Measurements from ENCODE around the gene CNTNAP2.
"Not testable (repeated sequence)": the region's sequence is repeated elsewhere in the genome, so short reads cannot be mapped to it uniquely, and the experiment has no call there.

CNTNAP2 gene

DNA sequence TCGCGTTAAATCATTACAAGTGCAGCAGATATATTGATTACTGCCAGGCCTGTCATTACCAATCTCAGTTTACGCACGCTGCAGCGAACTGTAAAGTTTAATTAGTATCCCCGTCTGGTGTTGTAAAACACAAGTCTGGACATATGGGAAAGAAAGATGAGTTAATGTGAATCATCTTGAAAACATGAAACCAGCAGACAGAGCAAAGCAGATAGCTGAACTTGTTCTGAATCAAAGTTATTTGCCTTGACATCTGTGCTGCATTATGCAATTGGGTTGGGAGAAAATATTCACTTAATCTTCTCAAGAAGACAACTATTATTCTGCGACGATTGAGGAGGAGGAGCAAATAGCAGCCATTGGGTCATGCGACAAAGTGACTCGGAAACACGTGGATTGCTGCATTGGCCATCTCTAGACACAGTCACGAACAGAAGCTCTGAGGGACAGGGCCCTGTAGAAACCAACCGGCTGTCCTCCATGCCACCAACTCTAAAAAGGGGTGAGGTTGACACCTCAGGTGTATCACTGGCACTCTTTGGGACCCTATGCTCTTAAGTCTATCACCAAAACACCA lies 2317.7 kb downstream of the CNTNAP2 start:
- DNase-seq (ENCODE audit: low read depth in 2 of 2): no peak

- no peak for DNase-seq (ENCODE audit: low read depth in 2 of 2)
Observed at GRCh38 chr7:148434887-148435286, 2318.3 kb downstream of the CNTNAP2 start.

DNA sequence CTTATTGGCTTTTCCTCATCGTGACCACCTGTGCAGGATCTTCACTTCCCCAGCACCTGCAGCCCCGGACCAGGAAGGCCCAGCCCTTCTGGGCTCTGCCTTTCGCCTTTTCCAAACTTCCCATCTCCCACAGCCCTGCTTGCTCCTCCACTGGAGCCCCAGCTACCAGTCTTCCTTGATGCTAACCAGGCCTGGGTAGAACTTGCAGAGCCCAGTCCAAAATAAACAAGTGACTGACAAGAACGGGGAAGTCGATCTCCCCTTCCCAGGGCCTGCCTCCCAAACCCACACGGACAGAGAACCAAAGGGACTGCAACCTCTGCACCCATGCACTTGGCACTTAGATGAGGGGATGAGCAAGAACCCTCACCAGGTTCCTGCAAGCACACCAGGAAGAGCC lies 2319.1 kb downstream of the CNTNAP2 start:
- no peak for DNase-seq (ENCODE audit: low read depth in 2 of 2)

DNA sequence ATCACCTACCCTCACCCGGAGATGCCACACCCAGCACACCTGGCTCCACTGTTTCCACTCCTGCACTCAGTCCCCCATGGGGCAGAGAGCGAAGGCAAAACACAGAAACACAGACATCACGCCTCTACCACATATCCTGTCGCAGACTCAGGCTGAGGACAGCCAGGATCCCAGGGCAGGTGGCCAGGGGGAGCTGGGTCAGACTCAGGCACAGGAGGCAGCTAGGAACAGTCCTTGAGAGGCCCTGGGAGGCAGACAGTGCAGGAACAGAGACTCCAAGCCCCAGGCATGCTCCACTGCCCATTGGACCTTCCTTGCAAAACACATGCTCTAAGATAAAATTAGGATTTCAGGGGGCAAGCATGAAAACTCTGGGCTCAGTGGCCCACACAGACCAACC lies 2319.5 kb downstream of the CNTNAP2 start:
- DNase-seq (ENCODE audit: low read depth in 2 of 2): no peak

GRCh38 chr7:148436571-148436970 lies 2320.0 kb downstream of the CNTNAP2 start:
- no peak for DNase-seq (ENCODE audit: low read depth in 2 of 2)

- no peak for DNase-seq (ENCODE audit: low read depth in 2 of 2)
Observed at GRCh38 chr7:148437043-148437442, 2320.4 kb downstream of the CNTNAP2 start.

DNA sequence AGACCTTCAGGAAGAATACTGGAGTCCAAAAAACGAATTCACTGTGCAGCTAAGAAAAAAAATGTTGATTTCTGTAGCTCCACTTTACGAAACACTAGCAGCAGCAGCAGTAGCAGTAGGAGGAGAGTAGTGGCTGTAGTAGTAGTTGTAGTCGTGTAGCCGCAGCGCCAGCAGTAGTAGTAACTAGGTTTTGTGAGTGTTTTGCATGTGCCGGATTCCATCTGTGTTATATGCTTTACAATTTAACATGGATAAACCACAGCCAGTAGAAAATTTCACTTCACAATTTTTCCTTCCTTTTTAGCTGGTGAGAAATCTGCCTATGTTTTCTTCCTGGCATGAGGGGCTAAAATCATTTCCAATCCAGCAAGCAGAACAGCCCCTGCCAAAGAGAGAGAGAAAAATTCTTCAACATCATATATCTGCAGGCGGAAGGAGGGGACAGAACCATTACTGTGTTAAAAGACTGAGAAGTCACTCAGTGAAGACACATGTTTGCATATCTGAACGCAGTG lies 2325.6 kb downstream of the CNTNAP2 start:
- no peak for DNase-seq (ENCODE audit: low read depth in 2 of 2)

DNA sequence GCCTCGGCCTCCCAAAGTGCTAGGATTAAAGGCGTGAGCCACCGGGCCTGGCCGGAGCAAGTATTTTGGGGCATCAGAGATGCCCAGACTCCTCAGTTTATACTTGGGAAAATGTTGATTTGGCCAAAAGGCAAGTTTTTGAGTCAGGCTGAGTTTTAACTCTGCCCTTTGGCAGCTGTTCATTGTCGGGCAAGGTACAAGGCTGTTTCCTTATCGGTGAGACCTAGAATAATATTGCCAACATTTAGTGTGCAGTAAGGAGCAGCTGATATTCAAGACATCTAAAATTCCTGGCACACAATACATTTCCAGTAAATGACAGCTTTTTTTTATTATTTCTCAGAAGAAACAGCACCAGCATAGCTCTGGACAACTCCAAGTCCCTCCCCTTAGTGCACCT lies 2326.3 kb downstream of the CNTNAP2 start:
- DNase-seq (ENCODE audit: low read depth in 2 of 2): no peak

DNA sequence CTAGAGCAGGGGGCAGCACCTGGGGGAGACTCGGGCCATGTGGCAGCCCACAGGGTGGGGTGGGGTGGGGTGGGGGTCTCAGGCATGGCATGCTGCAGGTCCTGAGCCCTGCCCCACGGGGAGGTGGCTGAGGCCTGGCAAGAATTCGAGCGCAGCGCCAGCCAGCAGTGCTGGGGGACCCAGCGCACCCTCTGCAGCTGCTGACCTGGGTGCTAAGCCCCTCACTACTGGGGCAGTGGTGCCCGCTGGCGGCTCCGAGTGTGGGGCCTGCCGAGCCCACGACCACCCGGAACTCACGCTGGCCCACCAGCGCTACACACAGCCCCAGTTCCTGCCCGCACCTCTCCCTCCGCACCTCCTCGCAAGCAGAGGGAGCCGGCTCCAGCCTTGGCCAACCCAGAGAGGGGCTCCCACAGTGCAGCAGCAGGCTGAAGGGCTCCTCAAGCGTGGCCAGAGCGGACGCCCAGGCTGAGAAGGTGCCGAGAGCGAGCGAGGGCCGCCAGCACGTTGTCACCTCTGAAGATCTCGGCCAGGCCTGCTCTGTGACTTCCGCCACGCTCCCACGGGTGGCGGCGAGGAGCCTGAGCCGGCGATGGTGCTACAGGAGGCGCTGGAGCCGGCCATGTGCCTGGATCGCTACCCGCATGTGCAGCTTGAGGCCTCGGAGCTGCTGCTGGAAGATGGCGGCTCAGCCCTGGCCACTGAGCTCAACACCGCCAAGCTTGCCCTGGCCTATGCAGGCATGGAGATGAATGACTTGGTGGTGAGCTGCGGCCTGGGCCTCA lies 2328.9 kb downstream of the CNTNAP2 start:
- DNase-seq (ENCODE audit: low read depth in 2 of 2): no peak

DNA sequence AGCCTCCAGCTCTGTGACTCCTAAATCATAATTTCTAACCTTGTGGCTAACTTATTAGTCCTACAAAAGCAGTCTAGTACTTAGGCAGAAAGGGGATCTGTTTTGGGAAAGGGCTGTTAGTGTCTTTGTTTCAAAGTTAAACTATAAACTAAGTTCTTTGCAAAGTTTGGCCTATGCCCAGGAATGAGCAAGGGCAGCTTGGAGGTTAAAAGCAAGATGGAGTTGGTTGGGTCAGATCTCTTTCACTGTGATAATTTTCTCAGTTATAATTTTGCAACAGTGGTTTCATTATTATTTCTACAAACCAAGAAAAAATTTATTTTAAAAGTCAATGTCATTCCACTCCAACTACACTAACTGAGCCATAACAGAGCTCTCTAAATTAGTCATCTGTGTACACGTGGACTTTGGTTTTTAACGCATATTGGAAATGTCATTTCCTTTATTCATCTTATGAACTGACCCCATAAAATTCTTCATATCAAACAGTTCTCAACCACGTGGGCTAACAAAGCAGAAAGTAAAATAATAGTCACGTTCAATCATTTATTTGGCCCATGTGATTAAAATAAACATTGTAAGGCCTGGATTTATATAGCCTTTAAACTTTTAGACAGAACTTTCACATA lies 2330.7 kb downstream of the CNTNAP2 start:
- no peak for DNase-seq (ENCODE audit: low read depth in 2 of 2)

- not testable (repeated sequence) for DNase-seq (ENCODE audit: low read depth in 2 of 2)
Observed at GRCh38 chr7:148451526-148451925, 2334.9 kb downstream of the CNTNAP2 start.

DNA sequence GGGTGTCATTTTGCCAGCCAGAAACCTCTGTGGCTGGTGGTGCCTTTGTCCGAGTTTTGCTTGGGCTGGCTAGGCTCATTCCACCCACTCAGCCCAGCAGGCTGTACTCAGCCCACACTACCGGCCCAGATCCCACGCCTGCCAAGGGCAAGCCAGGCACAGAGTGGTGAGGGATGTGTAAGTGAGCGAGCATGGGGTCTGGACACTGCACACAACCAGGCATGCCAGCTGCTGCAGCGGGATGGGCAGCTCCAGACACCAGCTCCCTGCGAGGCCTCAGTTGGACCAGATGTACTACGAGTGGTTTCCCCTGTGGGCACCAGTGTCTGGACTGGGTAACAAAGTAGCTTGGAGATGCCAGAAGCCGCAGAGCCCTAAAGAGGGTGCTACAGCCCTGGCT lies 2339.8 kb downstream of the CNTNAP2 start:
- DNase-seq (ENCODE audit: low read depth in 2 of 2): no peak

DNA sequence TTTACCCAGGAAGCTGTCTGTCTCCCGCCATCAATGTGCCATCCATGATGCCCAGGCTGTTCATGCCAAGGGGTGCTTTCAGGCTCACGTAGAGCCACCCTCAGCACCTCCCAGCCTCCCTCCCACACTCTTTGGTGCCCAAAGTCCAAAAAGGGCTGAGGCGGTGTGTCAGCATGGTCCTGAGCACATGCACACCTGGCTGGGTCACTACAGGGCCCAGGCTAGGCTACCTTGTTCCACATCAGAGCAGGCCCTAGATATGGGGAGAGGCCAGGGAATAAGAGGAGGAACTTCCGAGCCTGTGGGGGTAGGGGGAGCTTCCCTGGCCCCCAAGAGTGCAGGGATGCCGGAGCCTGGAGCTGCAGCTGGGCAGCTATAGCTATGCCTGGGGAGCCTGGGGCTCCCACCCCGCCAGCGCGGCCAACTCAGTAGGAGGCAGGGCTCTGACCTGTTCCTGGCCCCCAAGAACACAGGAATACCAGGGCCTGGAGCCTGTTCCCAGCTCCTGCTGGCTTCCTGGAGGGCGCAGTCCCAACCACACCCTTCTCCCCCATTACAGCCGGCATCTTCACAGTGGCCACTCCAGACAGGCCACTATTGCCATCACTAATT lies 2340.8 kb downstream of the CNTNAP2 start:
- no peak for DNase-seq (ENCODE audit: low read depth in 2 of 2)

- no peak for DNase-seq (ENCODE audit: low read depth in 2 of 2)
Observed at GRCh38 chr7:148458263-148458662, 2341.7 kb downstream of the CNTNAP2 start.

DNA sequence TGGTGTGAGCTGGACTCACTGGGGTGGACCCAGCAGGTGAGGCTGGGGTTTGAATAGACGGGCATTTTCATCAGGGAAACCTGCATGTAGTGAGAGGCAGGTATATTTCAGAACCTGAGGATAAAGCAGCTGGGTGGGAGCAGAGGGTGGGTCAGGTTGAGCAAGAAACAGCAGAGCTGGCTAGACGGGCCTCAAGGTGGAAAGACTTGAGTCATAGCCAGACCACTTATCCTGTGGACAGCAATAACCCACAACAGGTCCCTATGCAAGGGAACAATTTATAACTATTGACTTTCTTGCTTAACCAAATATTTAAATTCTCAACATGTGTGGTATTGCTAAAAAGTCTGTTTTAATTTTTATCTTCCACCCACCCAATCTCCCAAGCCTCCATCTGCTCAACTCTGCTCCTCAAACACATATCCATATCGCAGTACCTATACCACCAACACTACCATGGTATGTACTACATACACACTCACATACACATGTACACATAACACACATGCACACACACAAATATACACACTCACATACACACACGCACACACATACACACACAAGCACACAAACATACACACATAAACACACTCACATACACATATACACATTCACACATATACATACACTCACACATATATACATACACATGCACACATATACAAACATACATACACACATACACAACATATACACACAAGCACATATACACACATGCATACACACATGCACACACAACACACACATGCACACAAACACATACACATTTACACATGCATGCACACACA lies 2345.0 kb downstream of the CNTNAP2 start:
- no peak for DNase-seq (ENCODE audit: low read depth in 2 of 2)

DNA sequence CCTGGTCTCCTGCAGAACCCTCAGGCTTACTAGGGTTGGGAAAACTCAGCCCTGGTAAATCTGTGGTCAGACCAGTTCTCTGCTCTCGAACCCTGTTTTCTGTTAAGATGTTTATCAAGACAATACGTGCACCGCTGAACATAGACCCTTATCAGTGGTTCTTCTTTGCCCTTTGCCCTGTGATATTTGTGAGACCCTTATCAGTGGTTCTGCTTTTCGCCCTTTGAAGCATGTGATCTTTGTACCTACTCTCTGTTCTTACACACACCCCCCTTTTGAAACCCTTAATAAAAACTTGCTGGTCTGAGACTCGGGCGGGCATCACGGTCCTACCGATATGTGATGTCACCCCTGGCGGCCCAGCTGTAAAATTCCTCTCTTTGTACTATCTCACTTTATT lies 2346.2 kb downstream of the CNTNAP2 start:
- not testable (repeated sequence) for DNase-seq (ENCODE audit: low read depth in 2 of 2)

DNA sequence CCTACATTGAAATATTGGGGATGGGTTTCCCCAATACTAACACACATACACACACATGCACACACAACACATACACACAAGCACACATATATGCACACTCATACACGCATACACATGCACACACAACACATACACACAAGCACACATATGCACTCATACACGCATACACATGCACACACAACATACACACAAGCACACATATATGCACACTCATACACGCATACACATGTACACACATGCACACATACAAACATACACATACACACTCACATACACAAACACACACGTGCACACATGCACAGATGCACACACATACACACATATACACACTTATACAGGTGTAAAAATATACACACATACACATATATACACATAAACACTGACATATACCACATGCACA lies 2346.6 kb downstream of the CNTNAP2 start:
- no peak for DNase-seq (ENCODE audit: low read depth in 2 of 2)

- no peak for DNase-seq (ENCODE audit: low read depth in 2 of 2)
Observed at GRCh38 chr7:148464947-148465346, 2348.3 kb downstream of the CNTNAP2 start.

GRCh38 chr7:148465441-148465840 lies 2348.8 kb downstream of the CNTNAP2 start:
- DNase-seq (ENCODE audit: low read depth in 2 of 2): not testable (repeated sequence)

DNA sequence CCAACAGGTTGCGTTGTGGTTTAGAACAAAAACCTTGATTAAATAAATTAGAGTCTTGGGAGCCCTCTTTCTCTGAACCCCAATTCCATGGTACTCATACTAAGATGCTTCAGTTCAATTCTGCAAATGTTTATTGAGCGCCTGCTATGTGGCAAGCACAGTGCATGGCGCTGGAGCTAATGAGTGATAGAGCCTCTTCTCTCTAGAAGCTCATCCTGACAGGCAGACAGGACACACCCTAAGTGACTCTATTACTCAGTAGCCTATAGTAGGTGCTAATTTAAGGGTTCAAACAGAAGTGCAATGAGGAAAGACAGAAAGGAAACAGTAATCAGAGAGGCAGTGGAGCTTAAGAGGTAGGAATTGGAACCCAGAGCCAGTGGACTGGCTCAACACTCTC lies 2349.5 kb downstream of the CNTNAP2 start:
- no peak for DNase-seq (ENCODE audit: low read depth in 2 of 2)

DNA sequence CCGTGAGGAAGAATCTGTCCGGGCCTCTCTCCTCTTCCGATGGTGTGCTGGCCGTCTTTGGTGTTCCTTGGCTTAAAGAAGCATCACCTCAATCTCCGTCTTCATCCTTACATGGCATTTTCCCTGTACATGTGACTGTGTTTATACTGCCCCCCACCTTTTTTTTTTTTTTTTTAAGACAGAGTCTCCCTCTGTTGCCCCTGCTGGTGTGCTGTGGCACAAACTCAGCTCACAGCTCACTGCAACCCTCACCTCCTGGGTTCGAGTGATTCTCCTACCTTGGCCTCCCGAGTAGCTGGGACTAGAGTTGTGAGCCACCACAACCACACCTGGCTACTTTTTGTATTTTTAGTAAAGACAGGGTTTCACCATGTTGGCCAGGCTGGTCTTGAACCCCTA lies 2352.1 kb downstream of the CNTNAP2 start:
- DNase-seq (ENCODE audit: low read depth in 2 of 2): no peak

Data from activated CD4-positive, alpha-beta T cell treated with anti-CD3 and anti-CD28 coated beads for 24 hours (primary cell).